Activated CD8-positive, alpha-beta memory T cell treated with anti-CD3 and anti-CD28 coated beads, Interleukin-2, amount 50 U/mL, for 48 hours (primary cell): Measurements from ENCODE around the gene PIP4K2C.

ENCODE experiments used
- DNase-seq: peaks from one replicate; pipeline ENCODE4 v3.0.0-alpha.2; 2020

PIP4K2C gene

GRCh38 chr12:57590864-57591781 lies at the start of gene PIP4K2C:
Gene PIP4K2C (plus strand): TSS chr12:57591192. CDS start chr12:57591290, 98 bp downstream.
- DNase-seq = peak; percentile 90

- no peak for DNase-seq
Observed at GRCh38 chr12:57541717-57542116, 49.3 kb upstream of the PIP4K2C start.

- DNase-seq = no peak
Observed at GRCh38 chr12:57543581-57543980, 47.4 kb upstream of the PIP4K2C start.

DNA sequence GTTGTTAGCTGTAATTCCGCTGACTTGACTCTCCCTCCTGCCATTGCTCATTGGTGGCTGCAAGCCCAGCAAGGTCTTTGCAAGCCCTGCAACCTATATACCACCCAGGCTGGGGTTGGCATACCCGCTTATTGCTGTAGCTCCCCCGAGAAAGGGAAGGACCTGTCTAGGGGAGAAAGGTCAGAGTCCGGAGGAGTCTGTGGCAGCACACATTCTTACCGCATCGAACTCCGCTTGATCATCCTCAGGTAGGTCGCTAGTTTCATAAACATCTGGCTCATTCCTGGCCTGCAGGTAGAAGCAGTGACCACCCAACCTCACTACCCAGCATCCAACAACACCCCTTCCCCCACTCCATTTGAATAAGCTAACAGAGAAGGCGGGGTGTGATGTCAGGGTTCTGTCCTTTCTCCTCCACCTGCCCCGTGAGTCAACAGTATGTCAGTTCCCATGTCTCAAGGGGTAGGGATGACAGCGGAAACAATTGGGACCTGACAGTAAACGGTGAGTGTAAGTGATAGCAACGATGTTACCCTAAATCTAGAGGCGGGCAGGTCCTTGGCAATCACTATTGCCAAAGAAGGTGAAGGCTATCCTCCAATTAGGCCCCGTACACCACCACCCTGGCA lies 45.1 kb upstream of the PIP4K2C start:
- DNase-seq = no peak

DNA sequence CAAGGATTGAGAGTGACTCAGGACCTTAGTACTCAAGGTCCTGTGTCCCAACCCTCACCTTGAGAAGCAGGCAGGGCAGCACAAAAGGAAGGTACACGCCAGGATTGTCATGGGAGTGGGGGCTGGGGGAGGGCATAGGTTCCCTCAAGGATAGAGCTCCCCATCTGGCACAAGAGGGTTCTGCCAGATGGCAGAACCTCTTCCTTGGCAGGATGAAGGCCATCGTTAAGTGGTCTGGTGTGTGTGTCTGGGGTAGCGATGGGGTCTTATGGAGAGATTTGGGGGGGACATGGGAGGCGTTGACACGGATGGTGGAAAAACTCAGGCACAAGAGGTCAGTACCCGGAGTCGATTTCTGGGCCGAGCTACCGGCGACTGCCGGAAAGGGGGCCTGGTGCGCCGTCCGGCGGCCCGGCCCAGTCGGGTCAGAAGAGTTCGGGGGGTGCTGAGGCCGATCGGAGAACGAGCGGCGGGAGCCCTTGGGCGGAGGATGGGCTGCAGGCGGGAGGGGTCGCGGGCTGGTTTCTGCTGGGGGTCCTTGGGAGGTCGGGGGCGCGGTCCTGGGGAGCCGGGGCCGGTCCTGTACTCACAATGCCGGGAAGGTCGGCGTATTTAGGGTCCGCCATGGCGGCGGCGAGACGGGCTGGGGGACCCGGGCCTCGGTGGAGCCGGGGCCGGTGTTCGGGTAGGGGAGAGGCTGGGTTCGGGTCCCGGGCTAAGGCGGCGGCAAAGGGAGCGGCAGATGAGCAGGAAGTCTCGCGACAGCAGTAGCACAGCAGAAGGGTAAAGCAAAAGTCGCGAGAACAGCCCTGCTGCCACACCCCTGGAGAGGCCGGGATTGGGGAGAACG lies 44.3 kb upstream of the PIP4K2C start, which contains the start of gene DCTN2:
Gene DCTN2, minus strand, starts transcription at position 755 of the 850 bp plus-strand sequence. Its CDS starts 129 bp downstream, at position 626.
- DNase-seq = peak; percentile 91

- DNase-seq = no peak
Observed at GRCh38 chr12:57547288-57548012, 43.5 kb upstream of the PIP4K2C start.

GRCh38 chr12:57548013-57548315 lies 43.0 kb upstream of the PIP4K2C start:
- no peak for DNase-seq

GRCh38 chr12:57548488-57548887 lies 42.5 kb upstream of the PIP4K2C start:
- no peak for DNase-seq

GRCh38 chr12:57549203-57549908 lies 41.6 kb upstream of the PIP4K2C start:
- DNase-seq = no peak

GRCh38 chr12:57549909-57550640 lies 40.9 kb upstream of the PIP4K2C start, which contains the start of gene KIF5A:
Gene KIF5A (plus strand): TSS chr12:57550044. CDS start chr12:57550272, 228 bp downstream.
- DNase-seq = peak; percentile 87

DNA sequence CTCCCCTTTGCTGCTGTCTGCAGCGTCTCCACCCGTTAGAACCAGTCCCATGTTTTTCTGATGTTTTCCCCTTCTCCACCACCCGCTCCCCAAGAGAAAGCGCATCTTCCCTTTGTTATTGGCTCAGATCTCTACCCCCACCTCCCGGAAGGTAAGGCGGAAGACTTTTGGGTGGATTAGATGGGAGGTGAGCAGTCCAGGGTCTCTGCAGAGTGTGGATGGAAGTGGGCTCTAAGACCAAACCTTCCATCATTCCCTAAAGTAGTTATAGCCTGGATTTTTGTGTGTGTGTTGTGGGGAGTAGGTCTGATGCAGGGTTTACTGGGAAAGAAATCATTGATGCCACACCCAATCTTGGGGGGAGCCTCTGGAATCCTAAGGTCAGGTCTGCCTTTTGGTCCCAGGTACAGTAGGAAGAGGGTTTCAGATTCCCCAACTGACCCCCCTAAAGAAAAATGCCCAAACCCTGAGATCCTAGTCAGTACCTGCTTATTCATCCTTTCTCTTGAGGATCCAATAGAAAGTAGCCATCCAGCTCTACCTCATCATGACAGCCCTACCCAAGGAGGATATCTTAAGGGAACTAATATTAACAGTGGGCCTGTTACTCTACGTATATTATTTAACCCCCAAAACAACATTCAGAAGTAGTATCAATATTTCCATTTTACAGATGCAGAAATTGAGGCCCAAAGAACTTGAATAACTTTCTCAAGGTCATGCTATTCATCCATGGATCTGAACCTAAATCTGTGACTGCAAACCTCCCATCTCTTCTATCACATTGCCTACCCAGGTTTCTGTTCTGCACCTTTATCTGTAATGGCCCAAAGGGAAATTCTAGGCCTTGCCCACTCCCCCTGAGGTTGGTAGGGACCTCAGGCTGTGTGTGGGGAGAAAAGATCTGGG lies 40.1 kb upstream of the PIP4K2C start:
- no peak for DNase-seq

DNA sequence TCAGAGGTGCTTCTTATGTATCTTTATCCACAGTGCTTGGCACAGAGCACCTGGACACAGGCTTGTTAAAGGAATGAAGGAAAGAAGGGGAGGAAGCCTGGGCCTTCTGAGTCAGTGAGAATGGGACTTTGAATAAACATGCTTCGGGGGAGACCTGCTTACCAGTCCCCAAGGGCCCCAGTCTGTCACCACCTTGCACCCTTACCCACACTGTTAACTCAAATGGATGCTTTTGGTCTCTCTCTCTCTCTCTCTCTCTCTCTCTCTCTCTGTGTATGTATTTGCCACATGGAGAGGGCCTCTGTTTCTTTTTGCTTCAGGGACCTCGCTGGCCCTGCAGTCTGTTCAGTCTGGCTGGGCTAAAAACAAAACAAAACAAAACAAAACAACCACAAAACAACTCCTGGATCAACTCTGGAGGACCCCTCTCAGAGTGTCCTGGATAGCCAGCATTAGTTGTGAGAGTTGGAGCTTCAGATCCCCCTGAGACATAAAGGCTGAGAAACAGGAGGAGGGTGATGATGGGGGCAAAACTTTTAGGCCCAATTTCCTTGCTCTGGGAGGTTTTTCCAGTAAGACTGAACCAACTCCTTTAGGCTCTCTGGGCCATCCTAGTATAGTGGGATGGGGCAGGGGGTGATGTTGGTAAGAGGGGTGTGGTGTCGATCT lies 39.2 kb upstream of the PIP4K2C start:
- no peak for DNase-seq

DNA sequence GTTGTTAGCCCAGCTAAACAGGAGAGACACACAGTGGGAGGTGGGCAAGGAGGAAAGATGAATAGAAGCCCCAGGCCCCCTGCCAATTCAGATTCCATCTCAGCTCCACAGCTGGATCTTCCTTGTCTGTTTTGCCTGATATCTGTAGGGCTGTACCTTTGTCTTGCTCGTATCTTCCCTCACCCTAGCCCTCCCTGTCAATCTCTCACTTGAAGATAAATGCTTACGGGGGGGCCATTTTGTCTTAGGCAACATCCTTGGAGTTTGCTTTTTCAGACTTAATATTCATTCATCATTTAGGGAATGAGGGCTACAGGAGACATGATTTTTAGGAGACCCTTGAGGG lies 38.7 kb upstream of the PIP4K2C start:
- no peak for DNase-seq

GRCh38 chr12:57552835-57553313 lies 38.1 kb upstream of the PIP4K2C start:
- DNase-seq = no peak

DNA sequence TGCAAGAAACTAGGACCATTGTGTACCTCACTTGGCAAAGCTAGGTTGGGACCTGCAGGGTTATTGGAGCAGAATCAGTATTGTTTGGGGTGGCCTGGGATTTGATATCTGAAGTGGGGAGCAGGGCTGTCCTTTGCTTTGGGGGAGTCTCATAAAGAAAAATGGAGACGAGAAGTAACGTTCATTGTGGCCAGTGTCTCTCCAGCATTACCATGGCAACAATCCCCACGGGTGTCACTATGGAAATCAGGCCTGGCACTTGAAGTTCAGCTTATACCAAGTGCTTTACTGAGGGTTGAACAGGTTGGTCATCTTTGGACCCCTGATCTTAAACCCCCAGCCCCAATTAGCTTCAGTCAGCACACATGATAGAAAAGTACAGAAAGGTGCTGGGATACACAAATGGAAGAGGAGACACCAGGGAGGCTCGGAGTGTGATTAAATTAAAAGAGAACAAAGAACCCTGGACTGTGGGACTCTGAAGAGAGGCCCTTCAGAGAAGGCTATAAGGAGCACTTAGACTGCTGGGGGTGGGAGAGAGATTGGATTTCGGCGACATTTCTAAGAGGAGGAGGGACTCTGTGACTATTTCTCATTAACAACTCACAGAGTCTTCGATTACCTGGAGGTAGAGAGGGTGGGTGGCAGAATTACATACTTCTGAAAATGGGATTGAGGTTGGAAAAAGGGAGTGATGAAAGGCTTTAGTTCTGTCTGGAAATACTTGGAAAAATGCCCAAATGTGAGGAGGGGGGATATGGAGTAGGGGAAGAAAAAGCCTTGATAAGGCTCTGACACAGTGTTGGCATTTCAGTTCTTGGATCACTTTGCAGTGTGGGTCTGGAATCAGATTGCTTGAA lies 37.4 kb upstream of the PIP4K2C start:
- no peak for DNase-seq

DNA sequence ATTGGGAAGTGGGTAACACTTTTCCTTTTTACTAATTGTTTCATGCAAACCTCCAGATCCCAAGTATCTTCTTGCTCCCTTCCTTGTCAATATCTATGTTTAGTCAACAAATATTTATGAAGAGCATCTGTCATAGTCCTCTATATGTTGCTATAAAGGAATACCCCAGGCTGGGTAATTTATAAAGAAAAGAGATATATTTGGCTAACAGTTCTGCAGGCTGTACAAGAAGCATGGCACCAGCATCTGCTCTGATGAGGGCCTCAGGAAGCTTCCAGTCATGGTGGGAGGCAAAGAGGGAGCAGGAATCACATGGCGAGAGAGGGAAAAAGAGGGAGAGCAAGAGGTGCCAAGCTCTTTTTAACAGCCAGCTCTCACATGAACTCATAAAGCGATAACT lies 36.5 kb upstream of the PIP4K2C start:
- no peak for DNase-seq

DNA sequence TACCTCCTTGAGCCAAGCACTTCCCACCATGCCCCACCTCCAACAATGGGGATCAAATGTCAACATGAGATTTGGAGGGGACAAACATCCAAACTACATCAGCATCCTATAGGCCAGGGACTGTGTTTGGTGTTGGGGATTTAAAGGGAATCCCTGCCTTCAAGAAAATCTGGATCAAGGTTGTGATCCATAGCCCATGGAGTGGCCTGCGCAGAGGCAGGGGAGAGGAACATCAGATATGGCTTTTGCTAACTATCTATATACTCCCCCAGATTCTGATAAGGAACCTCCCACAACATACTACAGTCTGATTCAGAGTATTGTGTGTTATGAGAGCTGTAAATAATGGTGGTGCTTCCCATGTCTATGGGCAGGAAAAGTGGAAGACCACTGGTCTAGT lies 36.1 kb upstream of the PIP4K2C start:
- no peak for DNase-seq

- DNase-seq = no peak
Observed at GRCh38 chr12:57558864-57559263, 32.1 kb upstream of the PIP4K2C start.
